ENCODE data around the gene CDH6. TPM values are rescaled to one million over a fixed set of nuclear protein-coding genes. Genes with fewer than 3 reads are reported as not detected.

CDH6 gene
- total and polyA plus RNA-seq, 2 donors (not counting 1 experiment from before 2014, with no cell fraction given) = not detected

DNA sequence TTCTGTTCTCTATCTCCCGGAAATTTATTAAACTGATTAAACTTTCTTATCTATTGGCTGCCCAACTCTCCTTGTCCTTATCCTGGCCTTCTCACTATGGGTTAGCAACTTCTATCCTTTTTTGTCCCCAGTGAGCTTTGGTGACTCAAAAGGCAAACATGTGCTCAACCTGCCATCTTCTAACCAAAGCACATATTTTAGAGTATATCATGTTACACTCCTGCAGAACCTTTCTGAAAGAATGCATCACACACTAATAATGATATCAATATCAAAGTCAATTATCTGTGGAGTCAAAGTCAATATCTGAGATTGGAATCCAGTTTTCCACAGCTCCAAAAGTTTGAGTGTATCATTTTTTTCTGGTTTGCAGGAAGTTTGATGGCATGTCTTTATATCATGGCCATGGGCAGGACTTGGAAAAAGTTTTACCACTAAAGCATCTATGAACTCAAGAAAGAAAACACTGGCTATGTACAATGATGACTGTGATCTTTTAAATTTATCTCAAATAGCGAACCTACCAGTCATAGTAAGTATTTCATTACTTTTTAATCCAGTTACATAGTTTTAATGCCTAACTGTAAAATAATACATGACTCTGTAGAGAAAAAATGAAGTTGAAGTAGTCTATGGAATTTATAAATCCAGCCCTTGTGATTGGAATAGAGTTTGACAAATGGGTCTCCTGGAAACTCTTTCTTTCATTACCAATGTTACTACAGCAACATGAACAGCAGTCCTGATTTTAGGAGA lies 171.6 kb downstream of the CDH6 start:
- CTCF ChIA-PET = no interaction called here
- DNase-seq (no peak), ATAC-seq (ENCODE audit: low read depth) (no peak)
- Histone ChIP-seq H3K4me2 (replicated peaks; ENCODE audit: low read depth, low read length, poor library complexity, severe bottlenecking) (no peak overlapping the region), H3K9me3 (ENCODE audit: control extremely low read depth in 1 of 3, control insufficient read depth in 2 of 3, insufficient read depth in 1 of 3, low read length in 2 of 3) (peaks cover 0 to 3% (median 0%) of the 10 kb centered on the region in 3 donors), H3K79me2 (ENCODE audit: control insufficient read depth, insufficient read depth, low read length) (no peaks in the 10 kb centered on the region), H4K20me1 (ENCODE audit: control insufficient read depth, insufficient read depth, low read length, poor library complexity, severe bottlenecking) (no peaks in the 10 kb centered on the region), H3K9ac (ENCODE audit: low read length) (no peak overlapping the region), H3K4me3 (ENCODE audit: control extremely low read depth in 1 of 5, extremely low read depth in 1 of 5, insufficient read depth in 1 of 5, low read depth in 2 of 5, low read length in 4 of 5) (no peak overlapping the region), H3K4me1 (ENCODE audit: control insufficient read depth in 2 of 2, insufficient read depth in 2 of 2, low read length in 2 of 2) (no peaks in the 10 kb centered on the region), H3K36me3 (replicated peaks in 1 of 2; ENCODE audit: control extremely low read depth in 1 of 2, control insufficient read depth in 1 of 2, extremely low read depth in 1 of 2, insufficient read depth in 2 of 2, low read length in 1 of 2) (no peaks in the 10 kb centered on the region), H2AFZ (ENCODE audit: insufficient read depth, low read depth, low read length, poor library complexity, severe bottlenecking) (no peak overlapping the region), H3K27ac (ENCODE audit: low read length in 2 of 2) (no peak overlapping the region), H3K27me3 (replicated peaks in 1 of 4; ENCODE audit: control extremely low read depth in 1 of 4, control insufficient read depth in 3 of 4, insufficient read depth in 4 of 4, low read length in 3 of 4) (peaks cover 0 to 6% (median 0%) of the 10 kb centered on the region in 4 experiments)
- Mint-ChIP-seq H3K27ac (no peak overlapping the region), H3K4me1 (no peaks in the 10 kb centered on the region), H3K27me3 (peaks cover 3% of the 10 kb centered on the region), H3K9me3 (ENCODE audit: insufficient read depth) (no peaks in the 10 kb centered on the region), H3K4me3 (no peak overlapping the region)
- TF ChIP-seq, protein P1, sequence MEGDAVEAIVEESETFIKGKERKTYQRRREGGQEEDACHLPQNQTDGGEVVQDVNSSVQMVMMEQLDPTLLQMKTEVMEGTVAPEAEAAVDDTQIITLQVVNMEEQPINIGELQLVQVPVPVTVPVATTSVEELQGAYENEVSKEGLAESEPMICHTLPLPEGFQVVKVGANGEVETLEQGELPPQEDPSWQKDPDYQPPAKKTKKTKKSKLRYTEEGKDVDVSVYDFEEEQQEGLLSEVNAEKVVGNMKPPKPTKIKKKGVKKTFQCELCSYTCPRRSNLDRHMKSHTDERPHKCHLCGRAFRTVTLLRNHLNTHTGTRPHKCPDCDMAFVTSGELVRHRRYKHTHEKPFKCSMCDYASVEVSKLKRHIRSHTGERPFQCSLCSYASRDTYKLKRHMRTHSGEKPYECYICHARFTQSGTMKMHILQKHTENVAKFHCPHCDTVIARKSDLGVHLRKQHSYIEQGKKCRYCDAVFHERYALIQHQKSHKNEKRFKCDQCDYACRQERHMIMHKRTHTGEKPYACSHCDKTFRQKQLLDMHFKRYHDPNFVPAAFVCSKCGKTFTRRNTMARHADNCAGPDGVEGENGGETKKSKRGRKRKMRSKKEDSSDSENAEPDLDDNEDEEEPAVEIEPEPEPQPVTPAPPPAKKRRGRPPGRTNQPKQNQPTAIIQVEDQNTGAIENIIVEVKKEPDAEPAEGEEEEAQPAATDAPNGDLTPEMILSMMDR (IDR thresholded peaks at IDR 0.05) = no peak
- TF ChIP-seq EZH2 (IDR thresholded peaks at IDR 0.05; ENCODE audit: borderline replicate concordance, insufficient read depth, low read depth, low read length, poor library complexity, severe bottlenecking) = no peak
- 89% methylated on average over 1 of the region's 2 CpGs for WGBS (ENCODE audit: insufficient coverage)
- intact Hi-C loops (cut with micrococcal nuclease) = no loop called here
- POLR2A ChIA-PET = no interaction called here

DNA sequence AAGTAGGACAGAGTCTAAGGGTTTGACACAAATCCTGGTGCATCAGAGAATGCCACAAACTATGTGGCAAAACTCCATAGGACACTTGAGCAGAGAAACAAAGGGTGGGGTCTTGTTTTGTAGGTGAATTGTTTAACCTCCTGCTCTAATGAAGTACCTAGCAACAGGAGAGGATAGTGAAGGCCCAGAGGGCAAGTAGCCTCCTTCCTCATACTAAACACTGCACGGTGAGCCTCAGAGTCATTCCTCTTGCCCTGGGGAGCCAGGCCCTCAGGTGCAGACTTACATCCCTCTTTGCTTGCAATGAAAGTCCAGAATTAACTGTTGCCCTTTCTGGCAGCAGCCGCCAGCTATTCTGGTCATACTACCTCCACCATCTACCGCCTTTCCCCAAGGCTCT lies 172.3 kb downstream of the CDH6 start:
- H3K27ac Mint-ChIP-seq = no peak overlapping the region
- TF ChIP-seq, protein P1 (IDR thresholded peaks at IDR 0.05) = no peak
- no peak for TF ChIP-seq EZH2 (IDR thresholded peaks at IDR 0.05; ENCODE audit: borderline replicate concordance, insufficient read depth, low read depth, low read length, poor library complexity, severe bottlenecking)
- H3K9ac ChIP-seq (ENCODE audit: low read length) = no peak overlapping the region
- H3K4me1 ChIP-seq (ENCODE audit: control insufficient read depth in 2 of 2, insufficient read depth in 2 of 2, low read length in 2 of 2) = no peaks in the 10 kb centered on the region
- H3K4me3 Mint-ChIP-seq = no peak overlapping the region
- H2AFZ ChIP-seq (ENCODE audit: insufficient read depth, low read depth, low read length, poor library complexity, severe bottlenecking) = no peak overlapping the region
- H3K4me1 Mint-ChIP-seq = no peaks in the 10 kb centered on the region
- H3K4me3 ChIP-seq (ENCODE audit: control extremely low read depth in 1 of 5, extremely low read depth in 1 of 5, insufficient read depth in 1 of 5, low read depth in 2 of 5, low read length in 4 of 5) = no peak overlapping the region
- H3K27me3 Mint-ChIP-seq = peaks cover 3% of the 10 kb centered on the region
- ATAC-seq (ENCODE audit: low read depth) (no peak), DNase-seq (no peak)
- no peaks in the 10 kb centered on the region for H4K20me1 ChIP-seq (ENCODE audit: control insufficient read depth, insufficient read depth, low read length, poor library complexity, severe bottlenecking)
- peaks cover 0 to 6% (median 0%) of the 10 kb centered on the region in 4 experiments for H3K27me3 ChIP-seq (replicated peaks in 1 of 4; ENCODE audit: control extremely low read depth in 1 of 4, control insufficient read depth in 3 of 4, insufficient read depth in 4 of 4, low read length in 3 of 4)
- no peaks in the 10 kb centered on the region for H3K36me3 ChIP-seq (replicated peaks in 1 of 2; ENCODE audit: control extremely low read depth in 1 of 2, control insufficient read depth in 1 of 2, extremely low read depth in 1 of 2, insufficient read depth in 2 of 2, low read length in 1 of 2)
- H3K9me3 ChIP-seq (ENCODE audit: control extremely low read depth in 1 of 3, control insufficient read depth in 2 of 3, insufficient read depth in 1 of 3, low read length in 2 of 3) = peaks cover 0 to 3% (median 0%) of the 10 kb centered on the region in 3 donors
- no peaks in the 10 kb centered on the region for H3K9me3 Mint-ChIP-seq (ENCODE audit: insufficient read depth)
- ChIA-PET CTCF (no interaction called here), POLR2A (no interaction called here)
- H3K79me2 ChIP-seq (ENCODE audit: control insufficient read depth, insufficient read depth, low read length) = no peaks in the 10 kb centered on the region
- 91% methylated on average over 3 of the region's 3 CpGs for WGBS (ENCODE audit: insufficient coverage)
- H3K4me2 ChIP-seq (replicated peaks; ENCODE audit: low read depth, low read length, poor library complexity, severe bottlenecking) = no peak overlapping the region
- intact Hi-C loops (cut with micrococcal nuclease) = no loop called here
- H3K27ac ChIP-seq (ENCODE audit: low read length in 2 of 2) = no peak overlapping the region

All from B cell (primary cell).